ENCODE results near the gene TOR3A.

The TOR3A gene

GRCh38 chr1:179077396-179077795 is 4.5 kb upstream of the TOR3A start:
- DNase-seq = no peak

- DNase-seq = peak; percentile 69 to 81
Observed at GRCh38 chr1:179079113-179079761, 2.6 kb upstream of the TOR3A start.

- peak; percentile 86 to 95 for DNase-seq
Observed at GRCh38 chr1:179080866-179081686, 794 bp upstream of the TOR3A start.

GRCh38 chr1:179082333-179082998 is 596 bp downstream of the TOR3A start:
- DNase-seq = peak in 1 of 2 donors; percentile 49

GRCh38 chr1:179082999-179083335 is 1.1 kb downstream of the TOR3A start:
- peak; percentile 56 to 66 for DNase-seq

GRCh38 chr1:179083533-179083932 is 1.7 kb downstream of the TOR3A start:
- peak in 1 of 2 donors; percentile 10 for DNase-seq

- DNase-seq = no peak
Observed at GRCh38 chr1:179087665-179088064, 5.8 kb downstream of the TOR3A start.

- no peak for DNase-seq
Observed at GRCh38 chr1:179089827-179090482, 8.1 kb downstream of the TOR3A start.

GRCh38 chr1:179090522-179090921 is 8.7 kb downstream of the TOR3A start:
- no peak for DNase-seq

- DNase-seq = no peak
Observed at GRCh38 chr1:179090923-179091322, 9.1 kb downstream of the TOR3A start.

GRCh38 chr1:179091691-179092165 is 9.9 kb downstream of the TOR3A start:
- peak; percentile 51 to 79 for DNase-seq

- no peak for DNase-seq
Observed at GRCh38 chr1:179092896-179093461, 11.1 kb downstream of the TOR3A start.

GRCh38 chr1:179094818-179095217 is 12.9 kb downstream of the TOR3A start:
- no peak for DNase-seq

- no peak for DNase-seq
Observed at GRCh38 chr1:179095377-179095776, 13.5 kb downstream of the TOR3A start.

GRCh38 chr1:179095924-179096323 is 14.1 kb downstream of the TOR3A start:
- no peak for DNase-seq

GRCh38 chr1:179099891-179100290 is 18.0 kb downstream of the TOR3A start:
- no peak for DNase-seq

GRCh38 chr1:179101566-179101965 is 19.7 kb downstream of the TOR3A start:
- no peak for DNase-seq

- DNase-seq = no peak
Observed at GRCh38 chr1:179103999-179104398, 22.1 kb downstream of the TOR3A start.

- DNase-seq = no peak
Observed at GRCh38 chr1:179104611-179105250, 22.9 kb downstream of the TOR3A start.

GRCh38 chr1:179105393-179105792 is 23.5 kb downstream of the TOR3A start:
- no peak for DNase-seq

GRCh38 chr1:179107706-179108629 is 26.1 kb downstream of the TOR3A start:
- DNase-seq = no peak

Data from inflammatory macrophage treated with lipopolysaccharide for 1 hour (primary cell).